A549 (cell line): ENCODE data around the gene SLC23A2. TPM values are rescaled to one million over a fixed set of nuclear protein-coding genes. Genes with fewer than 3 reads are reported as not detected.
A peak's percentile ranks its signal among the peaks of the same experiment; 100 is the strongest.

Experiments used
- ATAC-seq, 2 experiments: fragments of 200-7000 bp in 1 of 2; fragments of >200 bp in 1 of 2; cut with Nextera tagmentation in 1 of 2; cut with Tn5 transposase in 1 of 2; 3 replicates each; pipeline versions ENCODE4 v1.8.0 to v1.9.1; 2018 to 2020; ENCODE audit warnings: mild to moderate bottlenecking in 1 of 2, moderate library complexity in 1 of 2
- CTCF ChIA-PET: fragments of 300-600 bp; sonication (Branson Sonifier 250); formaldehyde crosslinking; extraction: SDS; loops from one replicate; lab custom pipeline; 2021; ENCODE audit warnings: antibody characterized with exemption, inconsistent platforms; lab: Yijun Ruan, JAX
- POLR2A ChIA-PET: fragments of 350-600 bp; formaldehyde crosslinking; extraction: SDS; loops from one replicate; lab custom pipeline; 2021; ENCODE audit warnings: antibody characterized with exemption, inconsistent platforms; lab: Yijun Ruan, JAX
- DNase-seq, 2 experiments: peaks; one replicate each; pipeline versions ENCODE4 v3.0.0 to v3.0.0-alpha.2; 2011 to 2016; ENCODE audit warnings: low read depth in 1 of 2, low spot score in 1 of 2
- FAIRE-seq: peaks from 2 replicates; lab custom pipeline; 2011; peaks lifted over from hg19 to GRCh38; lab: Jason Lieb, UNC
- H3K27ac ChIP-seq, 2 experiments: fragments of >200 bp; sonication (Bioruptor Twin); formaldehyde crosslinking; 3 replicates each; pipeline ENCODE4 v1.5.1; 2016 to 2017
- H3K4me1 ChIP-seq: fragments of >200 bp; sonication (Bioruptor Twin); formaldehyde crosslinking; 3 replicates; pipeline ENCODE4 v1.6.1; 2016
- H3K4me2 ChIP-seq: fragments of >200 bp; sonication (Bioruptor Twin); formaldehyde crosslinking; 3 replicates; pipeline ENCODE4 v1.6.1; 2016
- H3K4me3 ChIP-seq: fragments of >200 bp; sonication (Bioruptor Twin); formaldehyde crosslinking; 3 replicates; pipeline ENCODE4 v1.5.1; 2016
- H3K9me3 ChIP-seq: fragments of >200 bp; sonication (Bioruptor Twin); formaldehyde crosslinking; 3 replicates; pipeline ENCODE4 v1.6.1; 2016
- ATOH8 ChIP-seq: fragments of 250-450 bp; sonication (Bioruptor Pico); IDR thresholded peaks from 2 replicates; pipeline ENCODE4 v1.5.0; 2020; ENCODE audit warnings: low read depth, mild to moderate bottlenecking, moderate library complexity
- BHLHE40 ChIP-seq: IDR thresholded peaks from 2 replicates; pipeline ENCODE4 v1.6.1; 2012; ENCODE audit warnings: low read depth, low read length, inconsistent platforms
- CBX2 ChIP-seq: fragments of 200-600 bp; sonication (generic); IDR thresholded peaks from 2 replicates; pipeline ENCODE4 v1.6.1; 2016; ENCODE audit warnings: low read depth, mild to moderate bottlenecking, borderline replicate concordance
- CBX8 ChIP-seq: fragments of 200-600 bp; sonication (generic); IDR thresholded peaks from 2 replicates; pipeline ENCODE4 v1.6.1; 2016
- CHD4 ChIP-seq: fragments of 200-600 bp; sonication (generic); IDR thresholded peaks from 2 replicates; pipeline ENCODE4 v1.6.1; 2016; ENCODE audit warnings: antibody characterized with exemption, mild to moderate bottlenecking, borderline replicate concordance
- EHMT2 ChIP-seq: fragments of 200-600 bp; sonication (generic); IDR thresholded peaks from 2 replicates; pipeline ENCODE4 v1.6.1; 2016; ENCODE audit warnings: antibody characterized with exemption, low read depth, mild to moderate bottlenecking, moderate library complexity
- ELK1 ChIP-seq: fragments of 150-350 bp; IDR thresholded peaks from 2 replicates; pipeline ENCODE4 v1.6.1; 2014; ENCODE audit warnings: low read depth, mild to moderate bottlenecking, low read length
- HOXB13 ChIP-seq: fragments of 250-450 bp; sonication (Bioruptor Pico); IDR thresholded peaks from 2 replicates; pipeline ENCODE4 v1.5.0; 2020; ENCODE audit warnings: low read depth, mild to moderate bottlenecking, moderate library complexity
- JUNB ChIP-seq: fragments of >200 bp; sonication (Bioruptor Twin); formaldehyde crosslinking; IDR thresholded peaks from 2 replicates; pipeline ENCODE4 v1.6.1; 2016
- NPAS2 ChIP-seq: fragments of 250-450 bp; sonication (Bioruptor Pico); IDR thresholded peaks from 2 replicates; pipeline ENCODE4 v1.8.0; 2022; ENCODE audit warnings: mild to moderate bottlenecking, moderate library complexity, borderline replicate concordance
- PHF8 ChIP-seq: fragments of 200-600 bp; sonication (generic); IDR thresholded peaks from 2 replicates; pipeline ENCODE4 v1.6.1; 2016; ENCODE audit warnings: low read depth, mild to moderate bottlenecking, antibody characterized with exemption, moderate library complexity, borderline replicate concordance
- POLR2AphosphoS2 ChIP-seq: conservative IDR thresholded peaks from 2 replicates; pipeline ENCODE4 v1.6.1; 2012; ENCODE audit warnings: low read length, improper control_type of control experiment, inconsistent platforms
- RCOR1 ChIP-seq: fragments of 150-350 bp; IDR thresholded peaks from 2 replicates; pipeline ENCODE4 v1.6.1; 2014; ENCODE audit warnings: antibody characterized with exemption, low read length, low read depth
- RFX5 ChIP-seq: fragments of 450-650 bp; IDR thresholded peaks from 2 replicates; pipeline ENCODE4 v1.7.1; 2014; ENCODE audit warnings: antibody characterized with exemption, mild to moderate bottlenecking, moderate library complexity
- ZNF302 ChIP-seq: fragments of 250-450 bp; sonication (Bioruptor Pico); IDR thresholded peaks from 2 replicates; pipeline ENCODE4 v1.9.0; 2021; ENCODE audit warnings: inconsistent platforms, mild to moderate bottlenecking, moderate library complexity
- WGBS: methylation state at CpG from one replicate; pipeline ENCODE4 v1.1.6; 2017; ENCODE audit errors: missing lambda C conversion rate; 5-methylcytosine and 5-hydroxymethylcytosine counted together
- polyA plus RNA-seq, 4 experiments: library from polyadenylated mRNA; depleted of rRNA in 3 of 4; stranded (reverse); fragments of >200 nt; fragmentation: RNase III in 1 of 4; extraction: RNeasy Plus Mini Kit Qiagen cat#74134 plus additional on column Dnase treatment in 1 of 4; gene quantifications; 2 replicates in 3 of 4; 3 replicates in 1 of 4; pipeline ENCODE4 v1.2.3, GENCODE V29; 2011 to 2017

Gene SLC23A2
- polyA plus RNA-seq, 2 of the 4 experiments (the other 2 are of a cell fraction) = 13.1 to 47.8 TPM

GRCh38 chr20:4864311-4864752 is 137.0 kb downstream of the SLC23A2 start:
- DNase-seq (peak in 1 of 2 experiments; percentile 35), FAIRE-seq (peak; percentile 7), ATAC-seq (peak; percentile 36 to 43; a peak in 3 of 6 replicates)
- ChIA-PET POLR2A (no interaction called here), CTCF (no interaction called here)
- 47% methylated on average over 4 of the region's 4 CpGs for WGBS
- H3K4me2 ChIP-seq = no peak overlapping the region
- TF ChIP-seq ZNF302 (CRISPR knock-in tag) (no peak), CBX2 (no peak), ATOH8 (CRISPR knock-in tag) (no peak), CBX8 (no peak), NPAS2 (CRISPR knock-in tag) (no peak)
- no peaks in the 10 kb centered on the region for H3K9me3 ChIP-seq
- peaks cover 14% of the 10 kb centered on the region for H3K4me1 ChIP-seq
- no peak overlapping the region for H3K4me3 ChIP-seq
- H3K27ac ChIP-seq = no peak overlapping the region

- H3K27ac ChIP-seq = no peak overlapping the region
- WGBS = 91% methylated on average over 14 of the region's 14 CpGs
- no peak overlapping the region for H3K4me2 ChIP-seq
- no peak overlapping the region for H3K4me3 ChIP-seq
- FAIRE-seq (no peak), ATAC-seq (no peak), DNase-seq (no peak)
- no peaks in the 10 kb centered on the region for H3K9me3 ChIP-seq
- CTCF ChIA-PET = no interaction called here
- peaks cover 7% of the 10 kb centered on the region; the same call in 1 of the 3 replicates for H3K4me1 ChIP-seq
- POLR2A ChIA-PET = no interaction called here
- TF ChIP-seq BHLHE40 (no peak), POLR2AphosphoS2 (no peak)
Observed at GRCh38 chr20:4862661-4863060, 138.6 kb downstream of the SLC23A2 start.

- FAIRE-seq (no peak), DNase-seq (no peak)
- no peak overlapping the region for H3K4me3 ChIP-seq
- H3K4me1 ChIP-seq = peaks cover 7% of the 10 kb centered on the region; the same call in 1 of the 3 replicates
- no peaks in the 10 kb centered on the region for H3K9me3 ChIP-seq
- TF ChIP-seq JUNB (no peak), EHMT2 (no peak), RFX5 (no peak), CHD4 (no peak), PHF8 (no peak), ATOH8 (CRISPR knock-in tag) (no peak), CBX8 (no peak), HOXB13 (CRISPR knock-in tag) (no peak)
- TF ChIP-seq, all 56 proteins: peak for 0
- Histone ChIP-seq H3K27ac (no peak overlapping the region), H3K4me2 (no peak overlapping the region)
- 93% methylated on average over 11 of the region's 11 CpGs for WGBS
- POLR2A ChIA-PET = no interaction called here
- CTCF ChIA-PET = interaction anchor here (0.7 to 1.3 kb wide), 2 partner anchors 18 to 24 kb away, joined by 3 to 4 read pairs; no protein-coding TSS in a partner anchor
- ATAC-seq = no peak
Observed at GRCh38 chr20:4861961-4862360, 139.3 kb downstream of the SLC23A2 start.

- Histone ChIP-seq H3K9me3 (no peaks in the 10 kb centered on the region), H3K4me2 (no peak overlapping the region), H3K4me3 (no peak overlapping the region), H3K4me1 (no peaks in the 10 kb centered on the region), H3K27ac (no peak overlapping the region)
- WGBS = 87% methylated on average over 3 of the region's 3 CpGs
- CTCF ChIA-PET = interaction anchor here (0.8 to 2.2 kb wide), 3 partner anchors 18 to 98 kb away, joined by 3 to 8 read pairs (median 6); no protein-coding TSS in a partner anchor
- no peak for ATAC-seq
- FAIRE-seq = no peak
- DNase-seq = no peak
- TF ChIP-seq RCOR1 (no peak), ELK1 (no peak)
- POLR2A ChIA-PET = no interaction called here
Observed at GRCh38 chr20:4858000-4858399, 143.3 kb downstream of the SLC23A2 start.
